HG03439 (cell line): ENCODE measurements around the gene FBRS.

Source experiments
- ATAC-seq: cut with Tn5 transposase; IDR thresholded peaks from one replicate; pipeline ENCODE4 v1.9.1; 2021; ENCODE audit warnings: mild to moderate bottlenecking, moderate library complexity; ENCODE audit not compliant: unreplicated experiment

Gene FBRS

DNA sequence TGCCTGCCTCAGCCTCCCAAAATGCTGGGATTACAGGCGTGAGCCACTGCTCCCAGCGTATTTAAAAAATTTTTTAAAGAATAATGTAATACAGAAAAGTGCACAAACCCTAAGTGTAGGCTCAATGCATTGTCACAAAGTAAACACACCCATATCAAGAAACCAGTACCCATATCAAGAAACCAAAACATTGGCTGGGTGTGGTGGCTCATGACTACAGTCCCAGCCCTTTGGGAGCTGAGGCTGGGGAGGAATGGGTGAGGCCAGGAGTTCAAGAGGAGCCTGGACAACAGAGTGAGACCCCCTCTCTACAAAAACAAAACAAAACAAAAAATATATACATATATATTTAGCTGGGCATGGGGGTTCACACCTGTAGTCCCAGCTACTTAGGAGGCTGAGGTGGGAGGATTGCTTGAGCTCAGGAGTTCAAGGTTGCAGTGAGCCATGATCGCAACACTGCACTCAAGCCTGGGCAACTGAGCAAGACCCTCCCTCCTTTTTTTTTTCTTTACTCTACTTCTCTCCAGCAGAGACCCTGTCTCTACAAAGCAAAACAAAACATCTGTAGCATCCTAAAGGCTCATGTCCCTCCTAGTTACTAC lies 16.8 kb upstream of the FBRS start:
- no peak for ATAC-seq

DNA sequence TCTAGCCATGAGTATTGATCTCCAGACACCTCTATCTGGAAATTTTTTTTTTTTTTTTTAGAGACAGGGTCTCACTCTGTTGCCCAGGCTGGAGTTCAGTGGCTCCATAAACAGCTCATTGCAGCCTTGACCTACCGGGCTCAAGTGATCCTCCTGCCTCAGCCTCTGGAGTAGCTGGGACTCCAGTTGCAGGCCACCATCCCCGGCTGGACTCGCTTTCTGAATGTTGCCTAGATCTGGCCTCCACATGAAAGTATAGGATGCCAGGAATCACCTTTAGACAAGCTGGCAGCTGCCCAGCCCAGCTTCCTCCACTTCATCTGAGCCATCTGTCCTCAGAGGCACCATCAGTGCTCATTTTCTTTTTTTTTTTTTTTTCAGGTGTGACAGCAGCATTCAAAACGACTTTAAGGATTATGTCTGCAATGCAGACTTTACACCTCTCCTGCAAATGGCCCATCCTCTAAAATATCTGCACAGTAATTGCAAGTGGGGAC lies 13.8 kb upstream of the FBRS start:
- no peak for ATAC-seq

DNA sequence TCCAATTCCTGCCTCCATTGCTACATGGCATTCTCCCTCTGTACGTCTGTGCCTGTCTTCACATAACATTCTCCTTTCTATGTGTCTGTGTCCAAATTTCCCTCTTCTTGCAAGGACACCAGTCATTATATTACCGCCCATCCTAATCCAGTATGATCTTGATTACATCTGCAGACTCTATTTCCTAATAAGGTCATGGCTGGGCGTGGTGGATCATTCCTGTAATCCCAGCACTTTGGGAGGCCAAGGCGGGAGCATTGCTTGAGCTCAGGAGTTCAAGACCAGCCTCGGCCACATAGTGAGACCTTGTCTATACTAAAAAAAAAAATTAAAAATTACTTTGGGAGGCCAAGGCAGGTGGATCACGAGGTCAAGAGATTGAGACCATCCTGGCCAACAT lies 12.5 kb upstream of the FBRS start:
- no peak for ATAC-seq

DNA sequence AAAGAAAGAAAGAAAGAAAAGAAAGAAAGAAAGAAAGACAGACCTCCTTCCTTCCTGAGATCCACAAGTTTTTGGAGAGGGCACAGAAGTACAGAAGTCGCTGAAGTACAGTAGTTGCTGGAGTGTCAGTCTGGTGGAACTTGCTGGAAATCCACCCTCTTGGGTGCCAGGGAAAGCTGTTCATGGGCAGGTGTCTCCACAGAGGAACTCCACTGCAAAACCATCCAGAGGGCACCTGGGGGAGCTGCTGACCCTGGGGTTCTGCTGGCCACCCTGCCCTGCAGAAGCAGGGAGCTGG lies 11.0 kb upstream of the FBRS start:
- no peak for ATAC-seq

DNA sequence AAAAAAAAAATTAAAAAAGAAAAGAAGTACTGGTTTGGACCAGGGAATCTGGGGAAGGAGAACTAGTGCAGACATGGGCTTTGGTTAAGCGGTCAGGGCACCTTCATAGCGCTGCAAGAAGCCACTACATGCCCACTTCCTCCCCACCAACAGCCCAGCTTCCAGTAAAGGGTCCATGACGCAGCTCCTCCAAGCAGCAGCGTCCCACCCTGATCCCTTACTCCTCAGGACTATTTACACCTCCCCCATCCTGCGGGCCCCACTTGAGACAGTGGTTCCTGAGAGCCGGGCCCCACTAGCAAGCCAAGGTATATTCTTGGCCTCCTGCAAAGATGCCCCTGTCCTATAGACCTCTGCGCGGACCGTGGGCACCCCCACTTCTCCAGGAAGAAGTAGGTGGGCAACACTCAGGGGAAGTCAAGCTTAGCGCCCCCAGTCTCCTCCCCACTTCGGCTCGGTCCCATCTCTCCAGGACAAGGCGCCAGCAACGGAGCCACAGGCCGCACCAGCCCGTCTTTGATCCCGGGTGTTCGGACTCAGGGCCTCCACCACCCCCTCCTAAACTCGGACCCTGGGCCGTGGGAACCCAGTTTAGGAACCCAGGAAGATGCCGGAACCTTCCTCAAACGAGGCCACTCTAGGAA lies 8.4 kb upstream of the FBRS start:
- no peak for ATAC-seq

DNA sequence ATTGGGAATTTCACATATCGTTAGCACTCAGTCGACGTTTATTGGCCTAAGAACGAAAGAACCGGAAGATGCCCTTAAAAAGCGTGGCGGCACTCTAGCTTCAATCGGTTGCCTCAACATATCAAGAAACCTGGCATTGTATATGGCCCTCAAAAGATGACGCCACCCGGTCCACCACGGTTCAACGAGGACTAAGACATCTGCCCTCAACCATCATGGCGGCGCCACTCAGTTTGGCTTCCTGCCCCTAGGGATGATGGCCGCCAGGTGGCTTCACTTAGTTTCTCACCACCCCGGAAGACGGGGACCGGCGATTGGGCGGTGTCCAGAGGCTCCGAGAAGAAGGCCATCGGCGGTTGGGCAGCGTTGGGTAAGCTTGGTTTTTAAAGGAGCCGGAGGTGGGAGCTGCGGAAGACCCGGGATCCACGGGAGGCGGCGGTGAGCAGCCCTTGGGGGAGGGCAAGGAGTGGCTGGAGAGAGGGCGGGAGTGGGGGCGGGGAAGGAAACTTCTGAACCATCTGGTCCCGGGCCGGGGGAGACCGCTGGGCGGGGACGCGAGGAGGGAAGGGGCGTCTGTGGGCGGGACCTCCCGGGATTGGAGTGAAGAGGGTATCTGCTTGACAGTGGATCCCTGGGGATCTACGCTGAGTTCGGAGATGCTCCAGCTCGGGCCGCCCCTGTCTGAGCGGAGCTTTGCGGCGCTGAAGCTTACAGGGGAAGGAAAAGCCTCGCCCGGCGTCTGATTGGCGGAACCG lies 7.7 kb upstream of the FBRS start, which contains the start of gene PRR14:
PRR14 (plus strand) TSS at position 592 of the 755 bp plus-strand sequence. CDS start 686 bp downstream, outside the sequence.
- ATAC-seq: peak; percentile 73

DNA sequence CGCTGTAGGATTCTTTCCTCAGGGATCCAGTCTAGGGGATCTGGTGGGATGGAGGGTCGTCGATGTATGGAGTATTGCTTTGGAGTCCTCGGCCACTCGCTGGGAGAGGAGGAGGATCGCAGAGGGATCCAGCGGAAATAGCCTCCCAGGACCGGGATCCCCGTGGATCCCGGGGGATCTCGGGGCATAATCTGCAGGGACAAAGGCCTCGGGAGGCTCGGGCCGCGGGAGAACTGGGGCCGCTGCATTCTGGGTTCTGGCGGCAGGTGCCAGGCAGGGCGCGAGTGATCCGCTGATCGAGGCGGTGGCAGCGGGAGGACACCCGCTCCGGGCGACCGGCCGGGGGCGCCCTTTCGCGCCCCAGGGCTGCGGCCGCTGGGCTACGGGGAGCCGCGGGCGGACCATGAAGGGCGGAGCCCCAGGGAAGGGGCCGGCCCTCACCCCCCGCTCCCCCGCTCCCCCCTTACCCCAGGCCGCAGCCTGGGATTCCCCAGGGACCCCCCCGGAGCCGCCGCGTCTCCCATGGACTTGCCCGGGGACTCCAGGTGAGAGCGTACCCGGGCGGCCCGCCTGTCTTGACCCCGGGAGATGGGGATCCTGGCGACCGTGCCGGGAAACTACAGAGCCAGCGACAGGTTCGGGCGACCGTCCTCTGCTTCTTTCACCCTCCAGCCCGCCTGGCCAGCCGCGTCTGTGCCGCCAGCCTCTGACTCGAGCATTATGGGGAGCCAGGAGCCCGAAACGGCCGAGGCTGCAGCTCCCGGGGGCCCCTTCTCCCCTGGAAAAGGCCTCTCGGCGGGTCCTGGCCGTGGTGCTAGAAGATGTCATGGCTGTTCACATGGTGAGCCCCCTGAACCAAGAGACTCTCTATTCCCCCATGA lies 6.9 kb upstream of the FBRS start:
- peak; percentile 52 for ATAC-seq

DNA sequence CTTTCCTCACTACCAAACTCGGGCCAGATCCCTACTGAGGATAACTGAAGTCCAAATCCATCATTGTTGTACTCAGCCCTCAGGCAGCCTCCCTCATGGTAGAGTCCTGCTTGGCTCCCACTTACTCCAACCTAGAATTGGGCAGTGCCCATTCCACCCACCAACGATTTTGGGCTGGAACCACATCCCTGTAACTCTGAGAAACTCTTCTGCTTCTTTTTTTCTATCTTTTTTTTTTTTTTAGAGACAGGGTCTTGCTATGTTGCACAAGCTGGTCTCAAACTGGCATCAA lies 6.3 kb upstream of the FBRS start:
- no peak for ATAC-seq

DNA sequence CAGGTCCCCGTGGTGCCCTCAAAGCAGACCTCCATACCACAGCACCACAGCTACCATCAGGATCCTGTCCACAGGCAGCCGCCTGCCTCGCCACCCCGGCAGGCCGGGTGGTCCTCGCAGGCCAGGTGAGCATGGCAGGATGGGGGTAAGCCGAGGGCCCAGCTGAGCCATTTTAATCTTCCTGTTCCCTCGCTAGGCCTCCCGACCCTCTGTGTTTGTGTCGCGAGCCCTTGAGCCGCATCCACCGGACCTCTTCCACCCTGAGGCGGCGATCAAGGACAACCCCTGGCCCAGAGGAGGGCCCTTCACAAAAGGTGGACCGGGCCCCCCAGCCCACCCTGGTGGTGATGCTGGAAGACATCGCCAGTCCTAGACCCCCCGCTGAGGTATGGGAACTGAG lies 5.5 kb upstream of the FBRS start:
- ATAC-seq: no peak

DNA sequence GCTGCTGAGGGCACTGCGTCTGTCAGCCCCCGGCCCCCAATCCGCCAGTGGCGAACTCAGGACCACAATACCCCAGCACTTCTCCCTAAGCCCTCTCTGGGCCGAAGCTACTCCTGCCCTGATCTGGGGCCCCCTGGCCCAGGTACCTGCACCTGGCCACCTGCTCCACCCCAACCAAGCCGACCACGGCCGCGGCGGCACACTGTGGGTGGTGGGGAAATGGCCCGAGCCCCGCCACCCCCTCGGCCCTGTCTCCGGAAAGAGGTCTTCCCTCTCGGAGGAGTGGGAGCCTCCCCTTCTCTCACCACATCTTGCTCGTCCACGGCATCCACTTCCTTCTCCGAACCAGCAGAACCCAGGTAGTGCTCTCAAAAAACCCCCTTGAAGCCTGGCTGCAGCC lies 3.4 kb upstream of the FBRS start:
- no peak for ATAC-seq

DNA sequence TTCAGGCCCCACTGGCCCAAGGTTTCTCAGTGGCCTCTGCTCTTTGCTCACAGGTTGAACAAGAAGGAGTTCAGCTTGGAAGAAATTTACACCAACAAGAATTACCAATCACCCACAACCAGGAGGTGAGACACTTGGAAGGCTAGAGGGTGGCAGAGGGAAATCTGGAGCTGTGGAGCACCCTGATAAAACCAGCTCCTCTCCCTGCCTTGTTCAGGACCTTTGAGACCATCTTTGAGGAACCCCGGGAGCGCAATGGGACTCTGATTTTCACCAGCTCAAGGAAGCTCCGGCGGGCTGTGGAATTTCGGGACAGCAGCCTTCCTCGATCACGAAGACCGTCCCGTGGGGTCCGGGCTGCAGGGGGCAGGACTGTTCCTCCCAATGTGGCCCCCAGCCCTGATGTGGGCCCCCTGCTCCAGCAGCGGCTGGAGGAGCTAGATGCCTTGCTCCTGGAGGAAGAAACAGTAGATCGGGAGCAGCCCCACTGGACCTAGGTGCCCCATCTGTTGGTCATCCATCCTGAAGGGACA lies 2.4 kb upstream of the FBRS start:
- ATAC-seq: no peak

DNA sequence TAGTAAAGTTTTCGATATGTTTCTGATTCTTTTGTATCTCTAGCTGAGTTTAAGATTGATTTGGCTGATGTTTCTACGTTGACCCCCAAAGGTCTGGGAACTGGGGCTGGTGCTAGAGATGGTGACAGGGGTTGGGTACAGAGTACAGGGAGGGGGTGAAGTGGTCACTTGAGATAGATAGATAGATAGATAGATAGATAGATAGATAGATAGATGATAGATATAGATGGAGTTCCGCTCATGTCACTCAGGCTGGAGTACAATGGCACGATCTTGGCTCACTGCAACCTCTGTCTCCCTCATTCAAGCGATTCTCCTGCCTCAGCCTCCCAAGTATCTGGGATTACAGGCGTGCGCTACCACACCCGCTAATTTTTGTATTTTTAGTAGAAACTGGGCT lies 1.8 kb upstream of the FBRS start:
- ATAC-seq: no peak

DNA sequence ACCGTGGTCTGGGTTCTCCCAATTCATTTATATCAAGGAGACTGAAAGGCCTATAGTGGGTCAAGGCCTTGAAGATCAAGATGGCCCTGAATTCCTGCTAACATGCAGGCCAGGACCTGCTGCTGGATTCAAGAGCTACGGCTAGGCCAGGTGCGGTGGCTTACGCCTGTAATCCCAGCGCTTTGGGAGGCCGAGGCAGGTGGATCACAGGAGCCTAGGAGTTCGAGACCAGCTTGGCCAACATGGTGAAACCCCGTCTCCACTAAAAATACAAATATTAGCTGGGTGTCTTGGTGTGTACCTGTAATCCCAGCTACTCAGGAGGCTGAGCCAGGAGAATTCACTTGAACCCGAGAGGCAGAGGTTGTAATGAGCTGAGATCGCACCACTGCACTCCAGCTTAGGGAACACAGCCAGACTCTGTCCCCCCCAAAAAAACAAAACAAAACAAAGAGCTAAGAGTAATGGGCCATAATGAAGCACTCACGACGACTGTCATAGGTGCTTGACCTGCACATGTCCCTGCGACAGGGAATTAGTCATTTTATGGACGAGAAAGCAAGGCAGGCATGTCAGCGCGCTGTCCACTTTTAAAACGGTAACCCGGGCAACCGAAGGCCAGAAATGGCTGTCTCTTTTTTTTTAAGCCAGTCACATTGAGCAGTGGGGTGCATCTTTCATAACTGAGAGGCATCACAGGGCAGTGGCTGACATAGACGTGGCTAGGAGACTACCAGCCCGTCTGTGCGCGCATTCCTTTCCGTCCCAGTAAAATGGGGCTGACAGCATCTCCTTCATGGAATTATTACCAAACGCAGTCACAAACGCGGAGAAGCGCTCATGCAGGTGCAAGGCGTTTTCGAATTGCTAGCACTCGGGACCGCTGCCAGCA lies 1.0 kb upstream of the FBRS start:
- ATAC-seq: no peak

DNA sequence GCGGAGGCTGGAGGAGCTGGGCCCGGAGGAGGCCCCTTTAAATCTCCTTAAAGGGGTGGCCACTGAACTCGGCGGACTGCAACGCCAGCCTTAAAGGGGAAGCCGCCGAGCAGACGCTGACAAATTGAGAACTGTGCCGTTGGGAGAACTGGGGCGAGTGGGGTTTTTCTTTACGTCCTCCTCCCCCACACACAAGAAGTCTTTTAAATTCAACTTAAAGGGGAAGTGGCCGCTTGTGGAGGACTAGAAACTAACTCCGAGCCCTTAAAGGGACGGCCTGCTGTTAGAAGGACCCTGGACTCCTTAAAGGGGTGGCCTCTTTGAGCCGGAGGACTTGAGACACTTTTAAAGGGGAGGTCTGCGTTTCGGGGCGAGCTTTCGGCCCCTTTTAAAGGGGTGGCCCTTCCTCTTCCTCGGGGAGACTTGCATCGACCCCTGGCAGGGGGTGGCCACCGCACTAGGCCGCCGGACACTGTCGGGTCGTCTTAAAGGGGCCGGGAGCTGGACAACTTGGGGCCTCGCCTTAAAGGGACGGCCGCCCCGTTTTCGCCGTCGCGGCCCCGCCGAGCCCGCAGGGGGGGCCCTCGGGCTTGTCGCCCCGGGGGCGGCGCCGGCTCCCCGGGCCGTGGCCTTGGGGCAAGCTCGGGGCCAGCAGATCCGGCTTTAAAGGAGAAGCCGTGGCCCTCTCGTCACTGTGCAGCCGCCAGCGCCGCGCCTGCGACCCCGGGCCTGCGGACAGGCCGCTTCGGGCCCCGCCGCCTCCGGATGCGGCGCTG lies 688 bp downstream of the FBRS start:
- peak; percentile 26 for ATAC-seq

DNA sequence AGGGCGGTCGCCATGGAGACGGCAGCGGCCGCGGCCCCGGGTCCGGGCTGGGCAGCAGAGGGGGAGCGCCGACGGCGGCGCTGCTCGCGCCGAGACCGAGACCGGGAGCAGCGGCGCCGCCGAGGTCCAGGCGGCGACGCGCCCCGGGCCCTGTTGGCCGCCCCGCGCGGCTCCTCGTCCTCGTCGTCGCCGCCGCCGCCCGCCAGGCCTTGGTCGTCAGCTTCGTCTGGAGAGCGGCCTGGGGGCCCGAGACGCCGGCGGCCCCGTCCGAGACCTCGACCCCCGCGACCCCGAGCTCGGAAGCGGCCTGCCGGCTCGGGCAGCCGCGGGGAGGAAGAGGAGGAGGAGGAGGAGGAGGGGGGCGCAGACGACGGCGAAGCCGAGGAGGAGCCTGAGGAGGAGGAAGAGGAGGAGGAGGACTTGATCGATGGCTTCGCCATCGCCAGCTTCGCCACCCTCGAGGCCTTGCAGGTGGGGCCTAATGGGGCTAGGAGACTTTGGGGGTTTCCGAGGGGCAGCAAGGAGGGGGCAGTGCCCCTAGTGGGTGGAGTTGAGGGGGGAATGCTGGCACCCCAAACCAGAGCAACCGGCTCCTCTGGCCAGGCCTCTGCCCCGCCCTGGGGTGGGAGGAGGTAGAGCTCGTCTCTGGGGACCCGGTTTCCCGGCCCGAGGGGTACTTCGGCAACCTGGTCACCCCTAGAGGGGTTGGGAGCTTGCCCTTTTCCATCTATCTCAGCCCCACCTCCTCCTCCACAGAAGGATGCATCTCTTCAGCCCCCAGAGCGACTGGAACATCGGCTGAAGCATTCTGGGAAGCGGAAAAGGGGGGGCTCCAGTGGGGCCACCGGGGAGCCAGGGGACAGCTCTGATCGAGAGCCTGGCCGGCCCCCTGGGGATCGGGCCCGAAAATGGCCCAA lies 1.5 kb downstream of the FBRS start:
- ATAC-seq: no peak

DNA sequence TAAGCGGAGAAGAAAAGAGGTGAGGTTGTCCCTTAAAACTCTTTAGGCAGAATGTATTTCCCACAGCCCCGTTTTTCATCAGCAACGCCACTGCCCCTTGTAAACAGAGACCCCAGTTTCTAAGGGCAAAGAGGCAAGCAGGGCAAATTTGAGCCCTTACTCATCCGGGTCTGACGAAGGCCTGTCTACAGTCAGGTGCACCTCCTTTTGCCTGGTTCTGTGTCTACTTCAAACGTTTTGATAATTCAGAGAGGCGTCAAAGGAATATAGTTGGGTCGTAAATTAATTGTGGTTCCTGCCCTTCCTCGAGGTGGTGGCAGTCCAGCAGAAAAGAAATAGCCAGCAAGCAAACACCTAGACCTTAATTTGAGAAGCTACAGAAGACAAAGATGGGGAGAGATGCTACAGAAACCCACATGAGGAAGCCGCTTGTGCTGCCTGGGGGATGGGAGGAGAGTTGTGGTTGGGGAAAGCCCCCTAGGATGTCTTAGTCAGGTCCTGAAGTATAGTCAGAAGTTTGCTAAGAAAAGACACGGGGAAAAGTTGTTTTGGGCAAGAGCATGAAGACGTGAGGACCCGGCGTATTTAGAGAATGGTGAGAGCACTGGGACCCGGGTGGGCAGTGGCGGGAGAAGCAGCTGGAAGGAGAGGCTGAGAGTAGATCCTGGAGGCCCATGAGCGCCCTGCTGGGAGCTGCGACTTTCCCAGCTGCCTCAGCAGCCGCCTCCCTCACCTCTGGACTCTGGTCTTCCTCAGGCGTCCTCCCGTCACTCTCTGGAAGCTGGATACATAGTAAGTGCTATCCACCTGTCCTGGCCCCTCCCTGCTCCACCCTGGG lies 2.4 kb downstream of the FBRS start:
- no peak for ATAC-seq

DNA sequence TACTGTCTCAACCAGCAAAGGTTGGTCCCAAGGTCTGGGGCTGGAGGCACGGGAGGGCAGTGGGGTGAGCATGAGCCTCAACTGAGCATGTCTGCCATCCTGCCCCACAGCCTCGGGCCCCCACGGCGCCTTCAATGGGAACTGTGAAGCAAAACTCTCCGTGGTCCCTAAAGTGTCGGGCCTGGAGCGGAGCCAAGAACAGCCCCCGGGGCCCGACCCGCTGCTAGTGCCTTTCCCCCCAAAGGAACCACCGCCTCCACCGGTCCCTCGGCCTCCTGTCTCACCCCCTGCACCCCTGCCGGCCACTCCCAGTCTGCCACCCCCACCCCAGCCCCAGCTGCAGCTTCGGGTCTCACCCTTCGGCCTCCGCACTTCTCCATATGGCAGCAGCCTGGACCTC lies 4.2 kb downstream of the FBRS start:
- no peak for ATAC-seq

DNA sequence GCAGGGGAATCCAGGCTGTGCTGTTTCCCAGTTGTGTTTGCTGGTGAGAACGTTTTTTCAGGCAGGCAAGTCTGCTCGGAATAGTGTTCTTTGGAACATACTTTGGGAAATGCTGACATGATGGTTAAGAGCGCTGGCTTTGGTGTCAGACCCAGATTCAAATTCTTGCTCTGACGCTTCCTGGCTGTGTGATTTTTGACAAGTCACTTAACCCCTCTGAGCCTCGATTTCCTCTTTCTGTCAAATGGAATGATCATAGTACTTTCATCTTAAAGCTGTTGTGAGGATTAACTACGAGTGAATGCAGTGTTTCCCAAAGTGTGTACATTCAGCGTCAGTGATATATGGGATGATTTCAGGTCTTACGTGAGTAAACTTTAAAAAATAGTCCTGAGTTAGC lies 4.8 kb downstream of the FBRS start:
- ATAC-seq: no peak
